Activated CD8-positive, alpha-beta T cell treated with anti-CD3 and anti-CD28 coated beads for 36 hours (primary cell): ENCODE data around the gene THOC6. TPM values are rescaled to one million over a fixed set of nuclear protein-coding genes. Genes with fewer than 3 reads are reported as not detected.
"Not testable (repeated sequence)": the region's sequence is repeated elsewhere in the genome, so short reads cannot be mapped to it uniquely, and the experiment has no call there.

Experiments used
- ATAC-seq: fragments of 200-7000 bp; cut with Tn5 transposase; one replicate; pipeline ENCODE4 v1.10.0; 2021; ENCODE audit warnings: mild to moderate bottlenecking, moderate library complexity
- CTCF ChIA-PET: fragments of 350-600 bp; sonication (Branson Sonifier 250); formaldehyde crosslinking; loops from one replicate; lab custom pipeline; 2021; ENCODE audit warnings: antibody characterized with exemption; lab: Charles Lee
- POLR2A ChIA-PET: fragments of 350-600 bp; sonication (Branson Sonifier 250); formaldehyde crosslinking; loops from one replicate; lab custom pipeline; 2021; ENCODE audit warnings: antibody characterized with exemption; lab: Charles Lee
- DNase-seq: peaks from one replicate; pipeline ENCODE4 v3.0.0-alpha.2; 2020
- H3K27ac Mint-ChIP-seq: one replicate; pipeline ENCODE4 v1.8.0; 2021; ENCODE audit warnings: mild to moderate bottlenecking, mixed read lengths
- H3K27me3 Mint-ChIP-seq: one replicate; pipeline ENCODE4 v1.8.0; 2021; ENCODE audit warnings: mixed read lengths
- H3K36me3 Mint-ChIP-seq: one replicate; pipeline ENCODE4 v1.8.0; 2021; ENCODE audit warnings: low read depth, mixed read lengths
- H3K4me1 Mint-ChIP-seq: one replicate; pipeline ENCODE4 v1.8.0; 2021; ENCODE audit warnings: low read depth, mixed read lengths
- H3K4me3 Mint-ChIP-seq: one replicate; pipeline ENCODE4 v1.8.0; 2021; ENCODE audit warnings: mild to moderate bottlenecking, moderate library complexity, mixed read lengths
- H3K9me3 Mint-ChIP-seq: one replicate; pipeline ENCODE4 v1.8.0; 2021; ENCODE audit warnings: mixed read lengths
- CTCF ChIP-seq: fragments of 200-600 bp; IDR thresholded peaks from one replicate; pipeline ENCODE4 v1.8.0; 2022; ENCODE audit warnings: antibody characterized with exemption, mild to moderate bottlenecking
- intact Hi-C: fragments of 100-400 bp; cut with micrococcal nuclease; formaldehyde crosslinking; loops from one replicate; pipeline ENCODE4 v1.10.0; 2022
- total RNA-seq, 2 experiments: library from RNA; stranded (reverse); gene quantifications; one replicate each; pipeline ENCODE4 v1.2.3, GENCODE V29; 2021

The THOC6 gene
- total RNA-seq, 2 experiments from 2014 or later: 55.4 to 56.6 TPM

- peaks cover 29% of the 10 kb centered on the region for H3K36me3 Mint-ChIP-seq
- TF ChIP-seq CTCF: no peak
- ATAC-seq (no peak), DNase-seq (no peak)
- intact Hi-C loops: no loop called here
- peaks cover 9% of the 10 kb centered on the region for H3K9me3 Mint-ChIP-seq
- ChIA-PET POLR2A (interaction anchor here (5.1 to 5.7 kb wide), 2 partner anchors 7 to 15 kb away, joined by 27 to 49 read pairs; partner anchors contain the start of gene IL32), CTCF (no interaction called here)
- H3K27me3 Mint-ChIP-seq: no peaks in the 10 kb centered on the region
- H3K4me1 Mint-ChIP-seq: peaks cover 80% of the 10 kb centered on the region
- H3K27ac Mint-ChIP-seq: peak overlapping the region; percentile 97
- H3K4me3 Mint-ChIP-seq: peak overlapping the region; percentile 60
Observed at GRCh38 chr16:3073448-3073847, 49.6 kb downstream of the THOC6 start.

- H3K27ac Mint-ChIP-seq: peak overlapping the region; percentile 97
- peak; percentile 75 for ATAC-seq
- peaks cover 75% of the 10 kb centered on the region for H3K4me1 Mint-ChIP-seq
- peak overlapping the region; percentile 60 for H3K4me3 Mint-ChIP-seq
- intact Hi-C loops: no loop called here
- POLR2A ChIA-PET: interaction anchor here (0.7 to 5.7 kb wide), 13 partner anchors 9 to 184 kb away, joined by 3 to 49 read pairs (median 4); partner anchors contain the start of genes IL32 and ZNF213
- H3K9me3 Mint-ChIP-seq: peaks cover 18% of the 10 kb centered on the region
- TF ChIP-seq CTCF: no peak
- H3K27me3 Mint-ChIP-seq: no peaks in the 10 kb centered on the region
- CTCF ChIA-PET: interaction anchor here (0.8 to 5.1 kb wide), 8 partner anchors 10 to 55 kb away, joined by 3 to 23 read pairs (median 4); partner anchors contain the start of genes IL32 and ZSCAN10
- DNase-seq: peak; percentile 93
- H3K36me3 Mint-ChIP-seq: peaks cover 26% of the 10 kb centered on the region
Observed at GRCh38 chr16:3074860-3075522, 51.2 kb downstream of the THOC6 start.

- Mint-ChIP-seq H3K27me3 (no peaks in the 10 kb centered on the region), H3K4me3 (peak overlapping the region; percentile 60), H3K27ac (peak overlapping the region; percentile 97), H3K4me1 (peaks cover 70% of the 10 kb centered on the region), H3K36me3 (peaks cover 23% of the 10 kb centered on the region), H3K9me3 (peaks cover 19% of the 10 kb centered on the region)
- DNase-seq (no peak), ATAC-seq (peak; percentile 11)
- intact Hi-C loops: no loop called here
- POLR2A ChIA-PET: interaction anchor here (0.7 to 5.7 kb wide), 10 partner anchors 9 to 183 kb away, joined by 3 to 49 read pairs (median 4); partner anchors contain the start of gene IL32
- TF ChIP-seq CTCF: no peak
- CTCF ChIA-PET: interaction anchor here (0.9 to 5.1 kb wide), 8 partner anchors 11 to 54 kb away, joined by 3 to 23 read pairs (median 4); partner anchors contain the start of genes IL32 and ZSCAN10
Observed at GRCh38 chr16:3075523-3075915, 51.7 kb downstream of the THOC6 start.

GRCh38 chr16:3075946-3076345 lies 52.1 kb downstream of the THOC6 start:
- H3K27me3 Mint-ChIP-seq, ATAC-seq, intact Hi-C loops, DNase-seq: not testable (repeated sequence)
- peaks cover 69% of the 10 kb centered on the region for H3K4me1 Mint-ChIP-seq
- CTCF ChIA-PET: interaction anchor here (0.9 to 5.1 kb wide), 7 partner anchors 13 to 54 kb away, joined by 3 to 23 read pairs (median 5); partner anchors contain the start of gene ZSCAN10
- peak overlapping the region; percentile 97 for H3K27ac Mint-ChIP-seq
- H3K36me3 Mint-ChIP-seq: peaks cover 25% of the 10 kb centered on the region
- peak overlapping the region; percentile 60 for H3K4me3 Mint-ChIP-seq
- POLR2A ChIA-PET: interaction anchor here (0.7 to 5.7 kb wide), 11 partner anchors 10 to 183 kb away, joined by 3 to 49 read pairs (median 4); partner anchors contain the start of gene IL32
- H3K9me3 Mint-ChIP-seq: peaks cover 22% of the 10 kb centered on the region

GRCh38 chr16:3076577-3076976 lies 52.7 kb downstream of the THOC6 start:
- DNase-seq: no peak
- peaks cover 25% of the 10 kb centered on the region for H3K9me3 Mint-ChIP-seq
- H3K27me3 Mint-ChIP-seq: no peaks in the 10 kb centered on the region
- CTCF ChIA-PET: interaction anchor here (0.9 to 5.1 kb wide), 10 partner anchors 12 to 74 kb away, joined by 3 to 23 read pairs (median 4); partner anchors contain the start of gene ZSCAN10
- H3K4me1 Mint-ChIP-seq: peaks cover 67% of the 10 kb centered on the region
- intact Hi-C loops: no loop called here
- TF ChIP-seq CTCF: no peak
- ATAC-seq: no peak
- H3K27ac Mint-ChIP-seq: peak overlapping the region; percentile 97
- peaks cover 25% of the 10 kb centered on the region for H3K36me3 Mint-ChIP-seq
- POLR2A ChIA-PET: interaction anchor here (0.9 to 5.7 kb wide), 10 partner anchors 10 to 177 kb away, joined by 3 to 49 read pairs (median 4); partner anchors contain the start of gene IL32
- H3K4me3 Mint-ChIP-seq: peak overlapping the region; percentile 50

Other genes starting within 250 kb of the THOC6 start
- gene ELOB, start 246.8 kb upstream of the THOC6 start, total RNA-seq: 100 to 1,000 TPM; 174 to 178 TPM
- gene PRSS33, start 236.5 kb upstream of the THOC6 start, total RNA-seq: under 1 TPM in 1 of 2 experiments, not detected in 1; 0.29 TPM
- not detected for gene PRSS41, start 225.6 kb upstream of the THOC6 start, total RNA-seq
- 10 to 100 TPM; 11.3 to 12.5 TPM for gene PRSS21, start 206.8 kb upstream of the THOC6 start, total RNA-seq
- 1 to 10 TPM in 1 of 2 experiments, under 1 TPM in 1; 0.97 to 2.1 TPM for gene ZG16B, start 193.7 kb upstream of the THOC6 start, total RNA-seq
- not detected for gene PRSS22, start 165.9 kb upstream of the THOC6 start, total RNA-seq
- 10 to 100 TPM; 18.9 to 19.3 TPM for gene FLYWCH2, start 140.8 kb upstream of the THOC6 start, total RNA-seq
- gene FLYWCH1, start 112.1 kb upstream of the THOC6 start, total RNA-seq: 10 to 100 TPM; 33.4 to 34.9 TPM
- under 1 TPM in 1 of 2 experiments, not detected in 1; 0.22 TPM for gene KREMEN2, start 59.8 kb upstream of the THOC6 start, total RNA-seq
- 10 to 100 TPM; 29.4 to 30.4 TPM for gene PAQR4, start 54.7 kb upstream of the THOC6 start, total RNA-seq
- 100 to 1,000 TPM; 121 to 123 TPM for gene PKMYT1, start 43.6 kb upstream of the THOC6 start, total RNA-seq
- gene CLDN9, start 11.1 kb upstream of the THOC6 start, total RNA-seq: not detected
- not detected for gene CLDN6, start 5.9 kb upstream of the THOC6 start, total RNA-seq
- gene TNFRSF12A, start 3.7 kb upstream of the THOC6 start, total RNA-seq: 10 to 100 TPM; 11.8 to 13.5 TPM
- gene HCFC1R1, start 93 bp upstream of the THOC6 start, total RNA-seq: 10 to 100 TPM; 24.2 to 24.8 TPM
- under 1 TPM; 0.77 to 0.92 TPM for gene BICDL2, start 12.9 kb downstream of the THOC6 start, total RNA-seq
- gene MMP25, start 22.5 kb downstream of the THOC6 start, total RNA-seq: 1 to 10 TPM; 1.1 to 1.5 TPM
- gene IL32, start 41.6 kb downstream of the THOC6 start, total RNA-seq: 100 to 1,000 TPM; 971 to 974 TPM
- under 1 TPM; 0.09 to 0.25 TPM for gene ZSCAN10, start 75.3 kb downstream of the THOC6 start, total RNA-seq
- gene ZNF205, start 88.6 kb downstream of the THOC6 start, total RNA-seq: not detected
- 1 to 10 TPM; 6.1 to 7.5 TPM for gene ZNF213, start 111.0 kb downstream of the THOC6 start, total RNA-seq
- gene OR1F1, start 164.2 kb downstream of the THOC6 start, total RNA-seq: not detected
- gene ZNF200, start 211.1 kb downstream of the THOC6 start, total RNA-seq: 1 to 10 TPM; 8.7 to 9.6 TPM
- not detected for gene MEFV, start 232.6 kb downstream of the THOC6 start, total RNA-seq